BJ (cell line): ENCODE results near the gene DHRSX. TPM values are rescaled to one million over a fixed set of nuclear protein-coding genes. Genes with fewer than 3 reads are reported as not detected.
"Not testable (repeated sequence)": the region's sequence is repeated elsewhere in the genome, so short reads cannot be mapped to it uniquely, and the experiment has no call there.

Experiments used
- CTCF ChIA-PET: fragments of 350-600 bp; formaldehyde crosslinking; extraction: SDS; loops from one replicate; lab custom pipeline; 2021; ENCODE audit warnings: antibody characterized with exemption, inconsistent platforms; lab: Yijun Ruan, JAX
- POLR2A ChIA-PET: fragments of 300-600 bp; sonication (Branson Sonifier 250); formaldehyde crosslinking; extraction: SDS; loops from one replicate; lab custom pipeline; 2021; ENCODE audit warnings: antibody characterized with exemption; lab: Charles Lee
- DNase-seq: peaks from one replicate; pipeline ENCODE4 v3.0.0-alpha.2; 2011; ENCODE audit warnings: low read depth
- H3K27me3 ChIP-seq: 2 replicates; pipeline ENCODE4 v1.6.0; 2011; ENCODE audit warnings: low read length; ENCODE audit not compliant: control insufficient read depth, insufficient read depth
- H3K36me3 ChIP-seq: 2 replicates; pipeline ENCODE4 v1.5.1; 2011; ENCODE audit warnings: low read length; ENCODE audit not compliant: control insufficient read depth, insufficient read depth
- H3K4me3 ChIP-seq: 2 replicates; pipeline ENCODE4 v1.5.1; 2011; ENCODE audit warnings: low read depth, mild to moderate bottlenecking, control low read depth, low read length
- CTCF ChIP-seq: IDR thresholded peaks from 2 replicates; pipeline ENCODE4 v1.5.1; 2011; ENCODE audit warnings: low read depth, mild to moderate bottlenecking, control low read depth, inconsistent platforms, low read length, moderate library complexity; ENCODE audit not compliant: insufficient read depth
- polyA plus RNA-seq: library from polyadenylated mRNA; depleted of rRNA; stranded (reverse); fragments of >200 nt; gene quantifications from 2 replicates; pipeline ENCODE4 v1.2.3, GENCODE V29; 2011

DHRSX gene
- polyA plus RNA-seq, 1 experiment, result 66.2 TPM

- peak; percentile 61 for DNase-seq
- no peaks in the 10 kb centered on the region for H3K27me3 ChIP-seq
- CTCF ChIA-PET, result no interaction called here
- H3K4me3 ChIP-seq, result no peak overlapping the region
- no peak for TF ChIP-seq CTCF
- no peaks in the 10 kb centered on the region; the same call in 1 of the 2 replicates for H3K36me3 ChIP-seq
- POLR2A ChIA-PET, result no interaction called here
These were observed 149.5 kb downstream of the DHRSX start for GRCh38 chrX:2351321-2351720.

GRCh38 chrX:2350703-2351102 is 150.1 kb downstream of the DHRSX start:
- H3K4me3 ChIP-seq, POLR2A ChIA-PET, H3K36me3 ChIP-seq, DNase-seq, H3K27me3 ChIP-seq, CTCF ChIA-PET: not testable (repeated sequence)

- H3K4me3 ChIP-seq, H3K27me3 ChIP-seq, CTCF ChIA-PET, DNase-seq, H3K36me3 ChIP-seq, POLR2A ChIA-PET: not testable (repeated sequence)
These were observed 150.7 kb downstream of the DHRSX start for GRCh38 chrX:2350036-2350435.

GRCh38 chrX:2348211-2348610 is 152.6 kb downstream of the DHRSX start:
- ChIA-PET CTCF (no interaction called here), POLR2A (no interaction called here)
- DNase-seq, result no peak
- Histone ChIP-seq H3K36me3 (no peaks in the 10 kb centered on the region), H3K27me3 (no peaks in the 10 kb centered on the region), H3K4me3 (no peak overlapping the region)
- TF ChIP-seq CTCF, result no peak

- Histone ChIP-seq H3K4me3 (no peak overlapping the region), H3K36me3 (no peaks in the 10 kb centered on the region), H3K27me3 (no peaks in the 10 kb centered on the region)
- DNase-seq, result no peak
- no peak for TF ChIP-seq CTCF
- CTCF ChIA-PET, result no interaction called here
- POLR2A ChIA-PET, result no interaction called here
These were observed 154.6 kb downstream of the DHRSX start for GRCh38 chrX:2346158-2346557.

- no peaks in the 10 kb centered on the region for H3K36me3 ChIP-seq
- ChIA-PET POLR2A (no interaction called here), CTCF (no interaction called here)
- TF ChIP-seq CTCF, result no peak
- no peak overlapping the region for H3K4me3 ChIP-seq
- DNase-seq, result no peak
- no peaks in the 10 kb centered on the region for H3K27me3 ChIP-seq
These were observed 155.2 kb downstream of the DHRSX start for GRCh38 chrX:2345562-2345961.
